ENCODE results near the gene ASB7.

ASB7 gene

DNA sequence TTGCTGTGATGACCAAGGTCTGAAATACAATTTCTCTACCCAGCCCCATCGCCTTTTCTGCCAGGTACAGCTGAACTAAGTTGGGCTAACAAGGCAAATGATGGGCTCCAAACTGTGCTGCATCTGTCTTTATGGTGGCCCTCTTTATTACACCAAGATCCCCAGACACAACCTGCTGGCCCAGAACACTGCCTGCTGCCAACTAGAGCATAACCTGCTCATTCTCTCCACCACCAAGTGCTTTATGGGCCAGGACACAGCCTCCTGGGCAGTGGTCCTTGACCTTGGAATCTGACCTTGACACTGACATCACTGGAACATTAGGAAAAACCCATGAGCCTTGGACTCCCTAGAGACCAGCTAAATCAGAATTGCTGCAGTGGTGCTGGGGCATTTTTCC is 3.7 kb upstream of the ASB7 start:
- no peak for DNase-seq

- DNase-seq = peak; percentile 42
Observed at GRCh38 chr15:100601163-100601562, 1.2 kb upstream of the ASB7 start.

DNA sequence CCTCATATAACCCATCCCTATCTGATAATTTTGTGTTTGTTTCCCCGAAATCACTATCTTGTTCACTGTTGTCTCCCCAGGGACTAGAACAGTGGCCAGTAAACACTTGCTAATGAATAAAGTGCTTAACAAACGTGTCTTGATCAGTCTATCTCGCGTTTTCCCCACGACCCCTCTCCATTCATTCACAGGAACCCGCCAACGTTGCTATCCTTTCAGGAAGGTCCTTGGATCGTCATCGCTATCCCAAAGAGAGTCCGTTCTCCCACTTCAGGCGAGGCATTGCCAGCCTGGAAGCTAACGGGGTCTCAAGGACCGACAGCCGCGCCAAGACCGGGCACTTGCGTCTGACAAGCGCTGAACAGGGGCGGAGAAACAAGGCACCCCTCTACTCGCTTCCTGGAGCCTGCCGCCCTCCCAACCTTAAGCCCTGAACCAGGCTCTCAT is 749 bp upstream of the ASB7 start:
- no peak for DNase-seq

DNA sequence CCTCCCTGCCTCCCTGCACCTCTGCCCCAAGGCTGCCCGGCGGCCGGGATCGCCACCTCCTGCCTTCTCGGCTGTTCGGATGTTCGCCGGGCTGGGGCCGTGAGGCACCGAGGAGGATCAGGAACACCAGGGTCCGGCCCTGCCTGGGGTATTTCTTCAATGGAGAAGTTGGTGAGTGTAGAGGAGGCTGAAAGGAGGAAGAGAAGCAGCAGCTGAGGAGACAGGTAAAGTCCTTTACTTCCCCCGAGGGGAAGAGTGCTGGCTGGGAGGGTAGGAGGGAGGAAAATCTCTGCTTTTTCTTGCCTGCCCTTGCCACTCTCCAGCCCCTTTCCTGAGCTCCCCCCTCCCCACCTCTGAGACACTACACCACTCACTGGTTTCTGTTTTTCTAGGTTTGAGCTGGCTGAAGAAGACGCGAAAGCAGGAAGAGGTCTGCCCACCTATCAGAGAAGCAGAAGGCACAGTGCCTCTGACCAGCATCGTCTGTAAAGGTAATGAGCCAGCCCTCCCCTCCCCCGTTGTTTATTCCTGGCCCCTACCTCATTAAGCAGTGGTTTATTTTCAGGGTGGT is 519 bp downstream of the ASB7 start:
- peak; percentile 59 for DNase-seq

- DNase-seq = no peak
Observed at GRCh38 chr15:100612539-100612938, 10.2 kb downstream of the ASB7 start.

DNA sequence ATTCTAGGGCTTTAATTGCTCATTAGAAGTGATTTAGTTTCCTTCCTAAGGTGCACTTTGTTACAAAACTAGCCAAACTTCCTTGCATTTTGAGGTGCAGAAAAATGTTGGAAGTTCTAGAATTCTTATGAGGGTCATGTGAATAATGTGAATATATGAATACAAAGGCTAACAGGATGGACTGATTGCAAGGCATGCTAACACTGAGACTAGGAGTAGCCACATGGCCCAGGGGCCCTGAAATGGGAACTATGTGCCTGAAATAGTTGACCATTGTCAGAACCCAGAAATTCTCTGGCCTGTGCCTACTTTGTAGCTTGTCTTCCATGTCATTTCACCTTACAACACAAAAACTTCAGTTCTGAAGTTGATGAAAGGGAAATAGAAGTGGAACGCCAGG is 10.8 kb downstream of the ASB7 start:
- no peak for DNase-seq

DNA sequence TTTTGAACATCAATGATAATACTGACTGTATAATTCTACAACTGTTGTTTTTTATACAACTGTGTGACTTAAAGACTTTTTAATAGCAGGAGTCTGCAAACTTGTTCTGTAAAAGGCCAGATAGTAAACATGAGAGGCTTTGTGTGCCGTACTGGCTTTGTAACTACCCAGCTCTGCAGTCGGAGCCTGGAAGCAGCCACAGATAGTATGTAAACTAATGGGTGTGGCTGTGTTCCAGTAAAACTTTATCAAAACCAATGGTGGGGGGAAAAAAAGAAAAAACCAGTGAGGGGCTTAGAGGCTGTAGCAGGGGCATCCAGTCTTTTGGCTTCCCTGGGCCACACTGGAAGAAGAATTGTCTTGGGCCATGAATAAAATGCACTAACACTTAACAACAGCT is 11.9 kb downstream of the ASB7 start:
- no peak for DNase-seq

GRCh38 chr15:100614918-100615317 is 12.5 kb downstream of the ASB7 start:
- DNase-seq = no peak

GRCh38 chr15:100615801-100616200 is 13.4 kb downstream of the ASB7 start:
- DNase-seq = no peak

DNA sequence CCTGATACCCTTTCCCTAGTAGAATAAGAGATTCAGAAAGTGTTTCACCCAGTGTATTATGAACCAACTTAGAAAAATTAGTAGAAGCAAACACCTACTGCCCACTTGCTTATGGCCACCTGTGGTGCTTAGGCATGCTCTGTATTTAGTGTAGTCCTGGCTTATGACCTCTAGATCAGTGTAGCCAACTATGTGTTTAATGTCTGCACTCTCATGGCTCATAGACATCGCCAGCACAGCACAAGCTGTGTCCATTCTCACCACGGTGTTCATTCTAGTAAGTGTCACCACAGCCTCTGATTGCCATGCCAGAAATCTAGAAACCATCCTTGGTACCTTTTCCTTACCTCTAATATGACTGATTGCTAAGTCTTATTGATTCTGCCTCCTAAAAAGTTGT is 14.3 kb downstream of the ASB7 start:
- DNase-seq = no peak

- no peak for DNase-seq
Observed at GRCh38 chr15:100623301-100623700, 20.9 kb downstream of the ASB7 start.

- DNase-seq = peak; percentile 78
Observed at GRCh38 chr15:100627789-100628395, 25.5 kb downstream of the ASB7 start.

DNA sequence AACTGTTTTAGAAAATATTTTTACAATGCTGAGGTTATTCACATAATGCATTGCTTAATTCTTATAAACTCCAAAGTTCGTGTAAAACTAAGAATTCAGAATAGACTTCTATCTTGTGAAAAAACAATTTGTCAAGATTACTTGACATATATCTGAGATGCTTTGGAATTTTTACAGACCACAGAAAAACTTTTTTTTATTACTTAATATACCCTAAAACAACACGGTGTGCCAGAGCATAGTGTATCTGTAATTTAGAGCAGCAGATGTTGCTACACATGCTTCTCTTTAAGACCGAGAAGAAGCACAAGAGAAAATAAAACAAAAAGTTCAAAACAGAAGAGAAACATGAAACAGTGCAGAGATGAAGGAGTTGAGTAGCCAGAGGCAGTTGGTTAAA is 26.4 kb downstream of the ASB7 start:
- DNase-seq = no peak

GRCh38 chr15:100631831-100632230 is 29.4 kb downstream of the ASB7 start:
- no peak for DNase-seq

- no peak for DNase-seq
Observed at GRCh38 chr15:100633763-100634075, 31.3 kb downstream of the ASB7 start.

DNA sequence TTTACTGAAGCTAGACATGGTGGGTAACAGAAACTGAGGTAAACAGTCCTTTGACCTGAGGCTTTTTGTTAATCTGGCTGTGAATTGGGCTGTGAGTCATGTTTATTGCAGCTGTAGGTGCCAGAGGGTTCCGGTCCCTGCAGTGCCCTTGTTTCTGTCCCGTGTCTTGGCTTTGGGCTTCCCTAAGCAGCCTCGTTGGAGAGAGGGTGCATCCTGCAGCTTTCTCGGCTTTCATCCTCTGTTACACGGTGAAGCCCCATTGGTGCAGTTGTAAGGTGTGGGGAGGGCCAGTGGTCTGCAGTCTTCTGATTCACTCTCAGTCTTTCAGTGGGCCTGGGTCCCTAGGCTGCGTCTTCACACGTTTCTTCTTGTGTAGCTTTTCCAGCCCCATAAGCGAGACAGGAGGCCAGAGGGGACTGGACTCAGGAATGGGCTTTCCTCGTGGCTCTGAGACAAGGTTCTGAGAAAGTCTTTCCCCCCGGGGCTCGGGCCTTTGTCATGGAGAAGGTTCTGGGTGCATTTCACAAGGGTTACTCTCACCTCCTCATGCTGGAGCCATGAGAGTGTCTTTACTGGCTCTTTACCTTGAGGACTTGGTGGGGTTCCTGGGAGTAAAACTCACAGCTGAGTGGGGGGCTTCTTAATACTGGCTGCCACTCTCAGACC is 33.1 kb downstream of the ASB7 start:
- DNase-seq = no peak

DNA sequence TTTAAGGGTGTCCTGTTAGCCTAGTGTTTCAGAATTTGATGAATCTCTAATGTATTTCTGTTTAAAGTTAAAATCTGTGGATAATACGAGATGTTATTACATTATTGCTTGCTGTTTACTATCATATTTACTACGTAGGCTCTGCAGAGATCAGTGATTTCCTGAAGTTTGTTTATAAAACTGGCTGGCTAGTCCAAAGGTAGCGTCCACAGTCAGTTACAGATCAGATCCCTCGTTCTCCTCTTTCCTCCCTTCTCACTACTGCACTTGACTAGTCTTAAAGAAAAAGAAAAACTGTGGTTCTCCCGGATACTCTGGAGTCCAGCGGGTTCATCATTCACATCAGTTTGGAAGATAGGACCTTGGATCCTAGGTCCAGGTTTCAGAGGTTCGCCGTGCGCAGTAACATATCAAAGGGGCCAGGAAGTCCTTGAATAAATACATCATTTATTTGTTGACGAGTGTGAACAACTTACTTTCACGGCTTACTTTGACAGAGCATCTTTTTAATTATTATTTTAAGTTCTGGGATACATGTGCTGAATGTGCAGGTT is 35.9 kb downstream of the ASB7 start:
- DNase-seq = no peak

GRCh38 chr15:100642213-100642949 is 40.0 kb downstream of the ASB7 start:
- no peak for DNase-seq

DNA sequence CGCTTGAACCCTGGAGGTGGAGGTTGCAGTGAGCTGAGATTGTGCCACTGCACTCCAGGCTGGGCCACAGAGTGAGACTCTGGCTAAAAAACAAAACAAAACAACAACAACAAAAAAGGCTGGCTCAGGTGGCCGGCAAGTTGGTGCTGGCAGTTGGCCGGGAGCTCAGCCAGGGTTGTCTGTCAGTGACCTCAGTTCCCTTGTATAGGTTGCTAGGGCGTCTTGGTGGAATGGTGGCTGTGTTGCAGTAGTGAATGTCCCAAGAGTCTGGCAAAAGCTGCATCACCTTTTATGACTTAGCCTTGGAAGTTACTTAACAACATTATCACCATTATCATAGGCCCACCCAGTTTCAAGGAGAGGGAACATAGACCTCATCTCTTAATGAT is 40.6 kb downstream of the ASB7 start:
- no peak for DNase-seq

- no peak for DNase-seq
Observed at GRCh38 chr15:100645671-100646070, 43.3 kb downstream of the ASB7 start.

GRCh38 chr15:100648951-100649350 is 46.6 kb downstream of the ASB7 start:
- DNase-seq = no peak

GRCh38 chr15:100650685-100651084 is 48.3 kb downstream of the ASB7 start:
- DNase-seq = no peak

DNA sequence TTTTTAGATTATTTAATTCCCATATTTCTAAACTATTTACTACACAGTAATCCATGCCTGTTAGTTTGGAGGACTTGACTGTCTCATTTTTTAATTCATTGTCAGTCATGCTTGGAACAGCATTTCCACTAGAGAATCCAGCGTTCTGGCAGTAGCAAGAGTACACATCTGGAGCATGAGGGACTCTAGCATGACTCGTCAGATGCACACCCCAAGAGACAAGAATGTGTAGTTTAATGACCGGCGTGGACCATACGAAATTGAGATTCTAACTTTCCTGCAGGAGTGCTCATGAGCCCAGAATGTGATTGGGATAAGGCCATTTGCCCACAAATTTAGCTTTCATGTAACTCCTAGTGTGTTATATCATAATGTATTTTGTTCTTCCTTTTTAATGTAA is 48.9 kb downstream of the ASB7 start:
- no peak for DNase-seq

GRCh38 chr15:100652116-100652515 is 49.7 kb downstream of the ASB7 start:
- no peak for DNase-seq

Data from RPMI8226 (cell line).